ENCODE measurements around the gene KCNA4.

GRCh38 chr11:30015725-30016412 is 961 bp downstream of the KCNA4 start:
- no peak for TF ChIP-seq CTCF (conservative IDR thresholded peaks at IDR 0.05 in 1 of 2, IDR thresholded peaks at IDR 0.05 in 1 of 2; ENCODE audit: low read depth in 1 of 2, low read length in 2 of 2)
- no peak for TF ChIP-seq EZH2 (IDR thresholded peaks at IDR 0.05; ENCODE audit: low read length, missing control alignments)
